Fibroblast of mammary gland (primary cell): ENCODE measurements around the gene CADM1.

Experiments
- DNase-seq: peaks from one replicate; pipeline ENCODE4 v3.0.0-alpha.2; 2010; ENCODE audit warnings: low read depth
- H3K4me3 ChIP-seq: 2 replicates; pipeline ENCODE4 v1.5.1; 2011; ENCODE audit warnings: low read depth, mild to moderate bottlenecking, low read length, moderate library complexity; ENCODE audit not compliant: control insufficient read depth
- TF ChIP-seq, protein P1 (sequence below): conservative IDR thresholded peaks from 2 replicates; pipeline ENCODE4 v1.5.1; 2011; ENCODE audit warnings: low read depth, low read length, inconsistent platforms; ENCODE audit not compliant: control insufficient read depth, insufficient read depth

Gene CADM1

DNA sequence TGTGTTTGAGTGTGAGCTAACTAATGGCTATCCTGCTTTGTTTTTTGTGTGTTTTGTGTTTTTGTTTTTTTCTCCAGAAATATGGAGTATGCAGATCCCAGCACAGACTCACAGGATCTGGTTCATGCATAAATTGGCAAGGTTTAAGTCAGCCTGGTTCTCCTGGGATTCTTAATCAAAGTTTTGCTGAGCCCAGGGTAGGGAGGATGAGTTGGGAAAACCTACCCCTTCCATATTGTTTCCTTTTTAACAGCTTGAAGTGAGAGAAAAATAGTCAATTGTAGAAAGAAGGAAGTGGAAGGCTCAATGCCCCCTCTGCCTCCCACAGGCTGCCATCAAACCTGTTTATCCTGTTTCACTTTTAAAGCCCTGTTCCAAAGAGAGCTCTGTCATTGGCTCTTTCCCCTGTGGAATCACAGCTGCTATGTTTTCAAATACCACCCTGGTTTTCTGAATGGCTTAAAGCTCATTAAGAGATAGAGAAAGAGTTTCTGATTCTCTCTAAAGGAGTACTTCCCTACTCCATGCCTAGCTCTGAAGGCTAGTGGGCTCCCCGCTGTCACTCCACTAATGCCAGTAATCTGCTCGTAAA, 23.4 kb upstream of the CADM1 start:
- H3K4me3 ChIP-seq = no peak overlapping the region
- no peak for DNase-seq
- TF ChIP-seq, protein P1, sequence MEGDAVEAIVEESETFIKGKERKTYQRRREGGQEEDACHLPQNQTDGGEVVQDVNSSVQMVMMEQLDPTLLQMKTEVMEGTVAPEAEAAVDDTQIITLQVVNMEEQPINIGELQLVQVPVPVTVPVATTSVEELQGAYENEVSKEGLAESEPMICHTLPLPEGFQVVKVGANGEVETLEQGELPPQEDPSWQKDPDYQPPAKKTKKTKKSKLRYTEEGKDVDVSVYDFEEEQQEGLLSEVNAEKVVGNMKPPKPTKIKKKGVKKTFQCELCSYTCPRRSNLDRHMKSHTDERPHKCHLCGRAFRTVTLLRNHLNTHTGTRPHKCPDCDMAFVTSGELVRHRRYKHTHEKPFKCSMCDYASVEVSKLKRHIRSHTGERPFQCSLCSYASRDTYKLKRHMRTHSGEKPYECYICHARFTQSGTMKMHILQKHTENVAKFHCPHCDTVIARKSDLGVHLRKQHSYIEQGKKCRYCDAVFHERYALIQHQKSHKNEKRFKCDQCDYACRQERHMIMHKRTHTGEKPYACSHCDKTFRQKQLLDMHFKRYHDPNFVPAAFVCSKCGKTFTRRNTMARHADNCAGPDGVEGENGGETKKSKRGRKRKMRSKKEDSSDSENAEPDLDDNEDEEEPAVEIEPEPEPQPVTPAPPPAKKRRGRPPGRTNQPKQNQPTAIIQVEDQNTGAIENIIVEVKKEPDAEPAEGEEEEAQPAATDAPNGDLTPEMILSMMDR = no peak

DNA sequence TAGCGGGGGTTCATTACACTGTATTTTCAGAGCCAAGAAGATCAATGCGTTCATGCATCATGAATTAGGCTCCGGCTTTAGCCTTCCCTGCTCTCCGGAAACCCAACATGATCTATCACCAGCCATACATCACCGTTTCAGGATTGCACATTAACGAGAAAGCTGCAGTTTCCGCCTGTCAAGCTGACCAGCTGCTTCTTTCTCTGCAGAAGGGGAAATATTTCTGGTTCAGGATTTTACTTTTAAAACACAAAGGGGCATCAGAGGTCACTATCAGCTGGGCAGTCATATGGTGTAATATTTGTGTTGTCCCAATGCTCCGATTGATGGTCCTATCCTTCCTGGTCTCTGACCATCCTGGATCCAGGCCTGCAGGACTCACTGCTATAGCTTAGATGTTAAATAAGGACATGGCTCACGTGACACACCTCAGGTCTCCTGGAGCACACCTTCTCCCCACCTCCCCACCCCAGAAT, 21.4 kb upstream of the CADM1 start:
- TF ChIP-seq, protein P1 = no peak
- no peak for DNase-seq

GRCh38 chr11:115524572-115524971, 20.4 kb upstream of the CADM1 start:
- DNase-seq = no peak
- H3K4me3 ChIP-seq = no peak overlapping the region
- TF ChIP-seq, protein P1 = no peak

More for the DNA sequence above, 21.4 kb upstream of the CADM1 start:
- no peak overlapping the region for H3K4me3 ChIP-seq

DNA sequence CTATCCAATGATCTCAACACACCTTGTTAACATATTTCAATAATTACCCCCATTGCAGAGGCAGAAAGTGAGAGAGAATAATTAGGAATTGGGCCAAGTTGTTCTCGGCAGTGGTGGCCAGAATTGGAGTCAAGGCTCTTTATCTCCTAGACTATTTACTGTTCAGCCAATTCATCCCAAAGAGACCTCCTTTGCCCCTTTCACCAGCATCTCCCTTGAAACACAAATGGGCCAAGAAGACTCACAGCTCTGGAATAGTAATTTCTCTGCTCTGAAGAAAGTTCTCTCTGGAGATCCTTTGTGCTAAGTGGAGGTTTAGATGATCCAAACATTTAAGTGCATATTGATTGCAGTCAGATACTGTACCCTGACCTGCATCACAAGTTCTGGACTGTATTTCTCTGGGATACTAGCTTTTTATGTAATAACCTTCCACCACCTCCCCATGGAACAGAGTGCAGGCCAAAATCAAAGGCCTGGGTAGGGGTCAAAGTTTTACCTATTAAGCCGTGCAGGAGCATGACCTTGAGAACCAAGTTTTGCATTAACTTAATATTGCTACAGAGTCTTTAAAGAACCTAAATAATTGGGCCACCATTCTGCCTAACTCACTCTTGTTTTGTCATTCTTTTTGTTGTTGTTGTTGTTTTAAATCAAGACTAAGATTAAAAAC, 19.6 kb upstream of the CADM1 start:
- no peak for DNase-seq
- no peak overlapping the region for H3K4me3 ChIP-seq
- TF ChIP-seq, protein P1 = no peak

GRCh38 chr11:115522302-115522701, 18.1 kb upstream of the CADM1 start:
- TF ChIP-seq, protein P1 = no peak
- no peak overlapping the region for H3K4me3 ChIP-seq
- DNase-seq = no peak

- H3K4me3 ChIP-seq = no peak overlapping the region
- TF ChIP-seq, protein P1 = no peak
- no peak for DNase-seq
These were observed 17.6 kb upstream of the CADM1 start for GRCh38 chr11:115521825-115522224.
